Loucy (cell line): Measurements from ENCODE around the gene RGS6.

Experiments
- H2AFZ ChIP-seq: fragments of 200-600 bp; sonication (generic); 2 replicates; pipeline ENCODE4 v1.6.0; 2016; ENCODE audit warnings: antibody characterized with exemption, mild to moderate bottlenecking, low read length, moderate library complexity
- H3F3A ChIP-seq: fragments of 200-600 bp; 2 replicates; pipeline ENCODE4 v1.6.0; 2016; ENCODE audit warnings: antibody characterized with exemption, low read depth, mild to moderate bottlenecking
- H3K27me3 ChIP-seq: fragments of 200-600 bp; sonication (generic); 2 replicates; pipeline ENCODE4 v1.6.1; 2014; ENCODE audit warnings: low read length, mild to moderate bottlenecking; ENCODE audit not compliant: insufficient read depth, poor library complexity, severe bottlenecking
- H3K36me3 ChIP-seq: fragments of 200-600 bp; sonication (generic); 2 replicates; pipeline ENCODE4 v1.6.1; 2016; ENCODE audit warnings: low read length; ENCODE audit not compliant: insufficient read depth
- H3K4me1 ChIP-seq: fragments of 200-600 bp; sonication (generic); 2 replicates; pipeline ENCODE4 v1.5.1; 2014; ENCODE audit warnings: low read length, mild to moderate bottlenecking; ENCODE audit not compliant: insufficient read depth, poor library complexity, severe bottlenecking
- H3K4me2 ChIP-seq: fragments of 200-600 bp; sonication (generic); 2 replicates; pipeline ENCODE4 v1.6.0; 2014; ENCODE audit warnings: antibody characterized with exemption, low read length, low read depth, mild to moderate bottlenecking; ENCODE audit not compliant: poor library complexity, severe bottlenecking
- H3K4me3 ChIP-seq: fragments of 200-600 bp; sonication (generic); 2 replicates; pipeline ENCODE4 v1.5.1; 2014; ENCODE audit warnings: low read length, mild to moderate bottlenecking, mixed read lengths; ENCODE audit not compliant: poor library complexity, severe bottlenecking
- H3K79me2 ChIP-seq: fragments of 200-600 bp; sonication (generic); 2 replicates; pipeline ENCODE4 v1.6.1; 2014; ENCODE audit warnings: low read length; ENCODE audit not compliant: insufficient read depth
- H3K9ac ChIP-seq: fragments of 200-600 bp; sonication (generic); 2 replicates; pipeline ENCODE4 v1.6.0; 2014; ENCODE audit warnings: mild to moderate bottlenecking, low read depth, low read length, moderate library complexity; ENCODE audit not compliant: poor library complexity, severe bottlenecking
- H3K9me2 ChIP-seq: fragments of 200-600 bp; sonication (generic); replicated peaks from 2 replicates; pipeline ENCODE4 v1.6.1; 2016; ENCODE audit warnings: low read depth, low read length, mixed read lengths
- H3K9me3 ChIP-seq: fragments of 200-600 bp; sonication (generic); 2 replicates; pipeline ENCODE4 v1.6.1; 2014; ENCODE audit warnings: mild to moderate bottlenecking, antibody characterized with exemption, low read length, low read depth; ENCODE audit not compliant: insufficient read depth
- H4K20me1 ChIP-seq: fragments of 200-600 bp; sonication (generic); 2 replicates; pipeline ENCODE4 v1.6.0; 2014; ENCODE audit warnings: antibody characterized with exemption, low read length, mild to moderate bottlenecking; ENCODE audit not compliant: insufficient read depth, poor library complexity, severe bottlenecking
- CTCF ChIP-seq: fragments of 200-600 bp; sonication (generic); conservative IDR thresholded peaks from 2 replicates; pipeline ENCODE4 v1.5.1; 2014; ENCODE audit warnings: mild to moderate bottlenecking, antibody characterized with exemption, low read length
- EZH2phosphoT487 ChIP-seq: fragments of 200-600 bp; IDR thresholded peaks from 2 replicates; pipeline ENCODE4 v1.6.1; 2018; ENCODE audit warnings: antibody characterized with exemption, mild to moderate bottlenecking, moderate library complexity, borderline replicate concordance

RGS6 gene

GRCh38 chr14:72401101-72401625 lies 468.9 kb downstream of the RGS6 start:
- Histone ChIP-seq H2AFZ (no peak overlapping the region), H3K9me2 (no peaks in the 10 kb centered on the region), H4K20me1 (no peaks in the 10 kb centered on the region), H3K4me1 (peaks cover 59% of the 10 kb centered on the region), H3K27me3 (no peaks in the 10 kb centered on the region), H3K9ac (peak overlapping the region; percentile 74), H3K79me2 (no peaks in the 10 kb centered on the region), H3F3A (peaks cover 20% of the 10 kb centered on the region), H3K36me3 (no peaks in the 10 kb centered on the region), H3K9me3 (no peaks in the 10 kb centered on the region), H3K4me3 (peak overlapping the region; percentile 62), H3K4me2 (peak overlapping the region; percentile 74)
- TF ChIP-seq EZH2phosphoT487 (no peak), CTCF (no peak)

GRCh38 chr14:72401632-72402376 lies 469.6 kb downstream of the RGS6 start:
- H3K4me1 ChIP-seq, result peaks cover 59% of the 10 kb centered on the region
- peak overlapping the region; percentile 62 for H3K4me3 ChIP-seq
- peak overlapping the region; percentile 74 for H3K4me2 ChIP-seq
- no peaks in the 10 kb centered on the region for H3K9me3 ChIP-seq
- H2AFZ ChIP-seq, result no peak overlapping the region
- peaks cover 20% of the 10 kb centered on the region for H3F3A ChIP-seq
- peak overlapping the region; percentile 74 for H3K9ac ChIP-seq
- H3K9me2 ChIP-seq, result no peaks in the 10 kb centered on the region
- TF ChIP-seq CTCF, result no peak
- TF ChIP-seq EZH2phosphoT487, result no peak
- H3K79me2 ChIP-seq, result no peaks in the 10 kb centered on the region
- no peaks in the 10 kb centered on the region for H3K36me3 ChIP-seq
- H3K27me3 ChIP-seq, result no peaks in the 10 kb centered on the region
- H4K20me1 ChIP-seq, result no peaks in the 10 kb centered on the region

GRCh38 chr14:72402377-72402772 lies 470.1 kb downstream of the RGS6 start:
- no peaks in the 10 kb centered on the region for H3K79me2 ChIP-seq
- H3F3A ChIP-seq, result peaks cover 20% of the 10 kb centered on the region
- no peak overlapping the region for H2AFZ ChIP-seq
- peak overlapping the region; percentile 74 for H3K4me2 ChIP-seq
- TF ChIP-seq CTCF (no peak), EZH2phosphoT487 (no peak)
- no peaks in the 10 kb centered on the region for H4K20me1 ChIP-seq
- H3K4me1 ChIP-seq, result peaks cover 62% of the 10 kb centered on the region
- H3K9me2 ChIP-seq, result no peaks in the 10 kb centered on the region
- no peaks in the 10 kb centered on the region for H3K36me3 ChIP-seq
- no peaks in the 10 kb centered on the region for H3K9me3 ChIP-seq
- H3K9ac ChIP-seq, result peak overlapping the region; percentile 74
- no peaks in the 10 kb centered on the region for H3K27me3 ChIP-seq
- peak overlapping the region; percentile 62 for H3K4me3 ChIP-seq
